K562 (cell line): ENCODE results near the gene TMEM151A. TPM values are rescaled to one million over a fixed set of nuclear protein-coding genes. Genes with fewer than 3 reads are reported as not detected.

Source experiments
- ATAC-seq: fragments of 200-7000 bp; cut with Tn5 transposase; 3 replicates; pipeline ENCODE4 v1.9.1; 2020; ENCODE audit warnings: moderate library complexity
- BruUV-seq: library from RNA; stranded (reverse); fragments of 400-500 nt; replicated peaks from 2 replicates; lab custom pipeline; 2021; lab: Mats Ljungman, UMichigan
- CTCF ChIA-PET: fragments of 300-600 bp; formaldehyde crosslinking; extraction: SDS; loops from one replicate; lab custom pipeline; 2021; ENCODE audit warnings: low intra/inter-chr PET ratio; lab: Yijun Ruan, JAX
- POLR2A ChIA-PET: fragments of 300-600, 350-650 bp; sonication (Branson Sonifier 250); formaldehyde crosslinking; extraction: SDS; loops from one replicate; lab custom pipeline; 2021; ENCODE audit warnings: antibody characterized with exemption, inconsistent platforms; lab: Yijun Ruan, JAX
- DNase-seq, 4 experiments: peaks; one replicate each; pipeline versions ENCODE4 v3.0.0 to v3.0.0-alpha.2; 2011 to 2018; ENCODE audit warnings: low spot score in 3 of 4, mixed read lengths in 3 of 4; ENCODE audit errors: extremely low read depth in 1 of 4
- FAIRE-seq: peaks from 2 replicates; lab custom pipeline; 2011; peaks lifted over from hg19 to GRCh38; lab: Jason Lieb, UNC
- H2AFZ ChIP-seq: 2 replicates; pipeline ENCODE4 v1.6.0; 2011; ENCODE audit warnings: low read depth, low read length, control low read depth, inconsistent platforms
- H3K27ac ChIP-seq: fragments of 200-600 bp; 3 replicates; pipeline ENCODE4 v1.8.0; 2011; ENCODE audit warnings: low read depth, mild to moderate bottlenecking, control low read depth, inconsistent platforms, low read length, moderate library complexity, mixed read lengths; ENCODE audit errors: extremely low read depth
- H3K27me3 ChIP-seq, 2 experiments: fragments of 300-600 bp in 1 of 2; 2 replicates in 1 of 2; 3 replicates in 1 of 2; pipeline versions ENCODE4 v1.6.0 to v1.8.0; 2011; ENCODE audit warnings: inconsistent platforms in 2 of 2, low read length in 2 of 2, mild to moderate bottlenecking in 1 of 2, mixed read lengths in 1 of 2, moderate library complexity in 1 of 2; ENCODE audit not compliant: control insufficient read depth in 2 of 2, insufficient read depth in 2 of 2
- H3K36me3 ChIP-seq: fragments of 300-600 bp; 3 replicates; pipeline ENCODE4 v1.8.0; 2011; ENCODE audit warnings: mild to moderate bottlenecking, low read length, inconsistent platforms; ENCODE audit not compliant: control insufficient read depth, insufficient read depth
- H3K4me1 ChIP-seq, 2 experiments: fragments of 200-600 bp in 1 of 2; replicated peaks in 1 of 2; 2 replicates in 1 of 2; 3 replicates in 1 of 2; pipeline versions ENCODE4 v1.5.1 to v1.8.0; 2011; ENCODE audit warnings: inconsistent platforms in 2 of 2, low read length in 2 of 2, mild to moderate bottlenecking in 1 of 2, mixed read lengths in 1 of 2, moderate library complexity in 1 of 2; ENCODE audit not compliant: control insufficient read depth in 2 of 2, insufficient read depth in 2 of 2
- H3K4me2 ChIP-seq: 2 replicates; pipeline ENCODE4 v1.6.1; 2011; ENCODE audit warnings: low read length, control low read depth, inconsistent platforms, mixed read lengths; ENCODE audit not compliant: insufficient read depth
- H3K4me3 ChIP-seq: fragments of 200-600 bp; sonication (generic), shearing (Covaris generic); 2 replicates; pipeline ENCODE4 v1.5.1; 2016; ENCODE audit warnings: control low read depth, inconsistent platforms
- H3K79me2 ChIP-seq: fragments of 200-600 bp; 3 replicates; pipeline ENCODE4 v1.8.0; 2011; ENCODE audit warnings: low read length, inconsistent platforms; ENCODE audit not compliant: control insufficient read depth, insufficient read depth
- H3K9ac ChIP-seq, 2 experiments: 2 replicates each; pipeline versions ENCODE4 v1.6.0 to v1.6.1; 2011; ENCODE audit warnings: low read depth in 2 of 2, low read length in 2 of 2, control low read depth in 1 of 2, inconsistent platforms in 1 of 2, mild to moderate bottlenecking in 1 of 2, mixed read lengths in 1 of 2; ENCODE audit not compliant: insufficient read depth in 1 of 2
- H3K9me1 ChIP-seq: one replicate; pipeline ENCODE4 v1.6.0; 2011; ENCODE audit warnings: inconsistent platforms, mild to moderate bottlenecking, low read length, moderate library complexity; ENCODE audit not compliant: control insufficient read depth, insufficient read depth
- H3K9me3 ChIP-seq: replicated peaks from 2 replicates; pipeline ENCODE4 v1.5.1; 2011; ENCODE audit warnings: low read depth, low read length, inconsistent platforms; ENCODE audit not compliant: control insufficient read depth, insufficient read depth
- H4K20me1 ChIP-seq: replicated peaks from 2 replicates; pipeline ENCODE4 v1.6.1; 2011; ENCODE audit warnings: low read length, inconsistent platforms, mixed read lengths; ENCODE audit not compliant: control insufficient read depth, insufficient read depth
- C11orf30 ChIP-seq: fragments of 450-650 bp; IDR thresholded peaks from 2 replicates; pipeline ENCODE4 v1.6.1; 2016; ENCODE audit warnings: low read depth, mild to moderate bottlenecking
- EGR1 ChIP-seq: fragments of 450-650 bp; conservative IDR thresholded peaks from 2 replicates; pipeline ENCODE4 v1.6.1; 2017; ENCODE audit warnings: mild to moderate bottlenecking
- ELF2 ChIP-seq: fragments of 250-450 bp; sonication (Bioruptor Pico); IDR thresholded peaks from 2 replicates; pipeline ENCODE4 v1.5.0; 2021; ENCODE audit warnings: mild to moderate bottlenecking
- POLR2H ChIP-seq: IDR thresholded peaks from 2 replicates; pipeline ENCODE4 v1.6.1; 2016; ENCODE audit warnings: missing genetic modification characterization, low read depth, mild to moderate bottlenecking, control low read depth, missing compliant biosample characterization, moderate library complexity
- WGBS: fragments of 100-300 bp; shearing (Covaris generic); methylation state at CpG from one replicate; pipeline ENCODE4 v1.1.6; 2016; ENCODE audit warnings: low coverage, mixed read lengths; ENCODE audit not compliant: insufficient coverage; ENCODE audit errors: missing lambda C conversion rate; 5-methylcytosine and 5-hydroxymethylcytosine counted together
- in situ Hi-C: fragments of 300-500 bp; cut with MboI; formaldehyde crosslinking; loops from 4 replicates; pipeline ENCODE4 v1.15.0; 2018; ENCODE audit warnings: inconsistent platforms, mixed read lengths
- intact Hi-C: fragments of 100-400 bp; cut with micrococcal nuclease; formaldehyde crosslinking; loops from 2 replicates; pipeline ENCODE4 v1.14.2; 2022
- polyA plus RNA-seq, 8 experiments: library from polyadenylated mRNA; depleted of rRNA in 4 of 8; stranded (reverse) in 5 of 8; unstranded in 3 of 8; fragments of >200 nt; fragmentation: Nextera tagmentation in 2 of 8; fragmentation: Illumina TruSeq in 1 of 8; extraction: Ambion mirVana in 2 of 8; extraction: Trizol in 1 of 8; gene quantifications; 2 replicates each; pipeline versions ENCODE4 v1.2.1 to v1.2.3, GENCODE V29; 2011 to 2014; ENCODE audit warnings: inconsistent platforms in 1 of 8, missing spikeins in 1 of 8
- total RNA-seq, 7 experiments: library from RNA; depleted of rRNA in 6 of 7; stranded (reverse); fragments of >200 nt in 6 of 7; fragmentation: Illumina TruSeq in 2 of 7; extraction: Trizol in 2 of 7; gene quantifications; 2 replicates each; pipeline versions ENCODE4 v1.2.1 to v1.2.3, GENCODE V29; 2011 to 2021; ENCODE audit warnings: low replicate concordance in 1 of 7

The TMEM151A gene
- total and polyA plus RNA-seq, 9 of the 15 experiments (the other 6 are each of a cell fraction or from before 2014, with no cell fraction given), result not detected

DNA sequence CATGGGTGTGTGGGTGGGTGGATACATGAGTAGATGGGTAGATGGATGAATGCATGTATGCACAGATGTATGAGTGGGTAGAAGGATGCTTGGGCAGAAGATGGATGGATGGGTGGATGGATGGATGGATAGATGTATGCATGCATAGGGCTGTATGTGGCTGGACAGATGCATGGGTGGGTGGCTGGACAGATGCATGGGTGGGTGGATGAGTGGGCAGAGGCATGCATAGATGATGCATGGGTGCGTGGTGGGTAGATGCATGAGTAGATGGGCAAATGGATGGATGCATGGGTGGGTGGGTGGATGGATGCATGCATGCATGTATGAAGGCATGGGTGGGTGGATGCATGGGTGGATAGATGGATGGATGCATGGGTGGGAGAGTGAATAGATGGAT lies 32.0 kb downstream of the TMEM151A start:
- Histone ChIP-seq H3K36me3 (no peaks in the 10 kb centered on the region), H3K9ac (no peak overlapping the region), H3K9me3 (no peaks in the 10 kb centered on the region), H3K4me1 (peaks cover 11 to 48% of the 10 kb centered on the region in 2 experiments; a peak in 4 of 5 replicates), H4K20me1 (no peaks in the 10 kb centered on the region), H3K4me2 (no peak overlapping the region), H3K4me3 (no peak overlapping the region), H3K27ac (no peak overlapping the region), H2AFZ (no peak overlapping the region), H3K27me3 (no peaks in the 10 kb centered on the region), H3K79me2 (no peaks in the 10 kb centered on the region), H3K9me1 (peaks cover 4% of the 10 kb centered on the region)
- ChIA-PET POLR2A (interaction anchor here (0.7 kb wide), 1 partner anchor 19 kb away, joined by 3 read pairs; no protein-coding TSS in a partner anchor), CTCF (no interaction called here)
- BruUV-seq, result no TSS peak
- TF ChIP-seq EGR1 (peak; percentile 24; the same call in 1 of the 2 replicates), POLR2H (tag) (no peak)
- in situ Hi-C loops, result no loop called here
- 25% methylated on average over 1 of the region's 1 CpG for whole genome bisulfite sequencing
- ATAC-seq (no peak), DNase-seq (no peak), FAIRE-seq (no peak)
- intact Hi-C loops, result no loop called here

GRCh38 chr11:66324664-66325063 lies 33.0 kb downstream of the TMEM151A start:
- in situ Hi-C loops, result loop anchor here (5.0 kb wide), 1 partner anchor 107 kb away; no protein-coding TSS in a partner anchor

More at GRCh38 chr11:66324664-66325063, 33.0 kb downstream of the TMEM151A start:
- Histone ChIP-seq H3K4me3 (no peak overlapping the region), H4K20me1 (no peaks in the 10 kb centered on the region), H3K27ac (no peak overlapping the region), H3K27me3 (no peaks in the 10 kb centered on the region)
- intact Hi-C loops, result no loop called here
- TF ChIP-seq C11orf30 (0 out of 2 replicates have a peak, but pooled peaks have one; percentile 7), ELF2 (no peak)
- TF ChIP-seq, all 486 proteins: peak for 1
- no peak for DNase-seq
- CTCF ChIA-PET, result no interaction called here
- no TSS peak for BruUV-seq
- Histone ChIP-seq H3K79me2 (no peaks in the 10 kb centered on the region), H2AFZ (no peak overlapping the region), H3K9me3 (no peaks in the 10 kb centered on the region), H3K9me1 (peaks cover 4% of the 10 kb centered on the region), H3K4me2 (no peak overlapping the region), H3K4me1 (peaks cover 12 to 49% of the 10 kb centered on the region in 2 experiments; a peak in 4 of 5 replicates), H3K36me3 (no peaks in the 10 kb centered on the region), H3K9ac (peak overlapping the region in 1 of 2 experiments; percentile 55; a peak in 2 of 4 replicates)
- no peak for ATAC-seq
- 32% methylated on average over 8 of the region's 10 CpGs for WGBS
- FAIRE-seq, result no peak
- POLR2A ChIA-PET, result no interaction called here
